ENCODE results near the gene CETP. TPM values are rescaled to one million over a fixed set of nuclear protein-coding genes. Genes with fewer than 3 reads are reported as not detected.
A peak's percentile ranks its signal among the peaks of the same experiment; 100 is the strongest.

Gene CETP
- total RNA-seq, 4 donors from 2014 or later: 0.58 to 2.8 TPM; not detected in 2

GRCh38 chr16:56923481-56924091 lies 38.2 kb upstream of the CETP start:
- no peak overlapping the region for H3K4me3 ChIP-seq
- no peak overlapping the region for H3K27ac ChIP-seq
- H3K9me3 ChIP-seq: no peaks in the 10 kb centered on the region
- intact Hi-C loops (cut with DNase I; ENCODE audit: low total_unique reads): no loop called here
- DNase-seq: no peak
- H3K36me3 ChIP-seq: no peaks in the 10 kb centered on the region
- H3K27me3 ChIP-seq: no peaks in the 10 kb centered on the region
- H3K4me1 ChIP-seq: no peaks in the 10 kb centered on the region
- TF ChIP-seq CTCF (IDR thresholded peaks at IDR 0.05) (no peak), POLR2A (IDR thresholded peaks at IDR 0.05) (no peak)

- DNase-seq: no peak
- TF ChIP-seq POLR2A (IDR thresholded peaks at IDR 0.05): no peak
- TF ChIP-seq CTCF (IDR thresholded peaks at IDR 0.05): no peak
- intact Hi-C loops (cut with DNase I; ENCODE audit: low total_unique reads): no loop called here
Measured at GRCh38 chr16:56927471-56927870, 34.3 kb upstream of the CETP start.

GRCh38 chr16:56929639-56930038 lies 32.1 kb upstream of the CETP start:
- no peaks in the 10 kb centered on the region for H3K36me3 ChIP-seq
- H3K4me1 ChIP-seq: no peaks in the 10 kb centered on the region
- no peak overlapping the region for H3K27ac ChIP-seq
- H3K9me3 ChIP-seq: no peaks in the 10 kb centered on the region
- no peak for DNase-seq
- intact Hi-C loops (cut with DNase I; ENCODE audit: low total_unique reads): no loop called here
- TF ChIP-seq POLR2A (IDR thresholded peaks at IDR 0.05) (no peak), CTCF (IDR thresholded peaks at IDR 0.05) (no peak)
- no peak overlapping the region for H3K4me3 ChIP-seq
- H3K27me3 ChIP-seq: no peaks in the 10 kb centered on the region

More at GRCh38 chr16:56927471-56927870, 34.3 kb upstream of the CETP start:
- Histone ChIP-seq H3K27ac (no peak overlapping the region), H3K4me3 (no peak overlapping the region), H3K36me3 (no peaks in the 10 kb centered on the region), H3K9me3 (no peaks in the 10 kb centered on the region), H3K27me3 (no peaks in the 10 kb centered on the region), H3K4me1 (no peaks in the 10 kb centered on the region)

GRCh38 chr16:56930486-56931270 lies 31.1 kb upstream of the CETP start:
- Histone ChIP-seq H3K27ac (peak overlapping the region; percentile 17 to 98), H3K4me1 (no peaks in the 10 kb centered on the region), H3K4me3 (no peak overlapping the region), H3K9me3 (no peaks in the 10 kb centered on the region), H3K36me3 (no peaks in the 10 kb centered on the region), H3K27me3 (no peaks in the 10 kb centered on the region)
- DNase-seq: no peak
- intact Hi-C loops (cut with DNase I; ENCODE audit: low total_unique reads): no loop called here
- TF ChIP-seq POLR2A (IDR thresholded peaks at IDR 0.05) (no peak), CTCF (IDR thresholded peaks at IDR 0.05) (no peak)

GRCh38 chr16:56931271-56931891 lies 30.4 kb upstream of the CETP start:
- Histone ChIP-seq H3K4me3 (peak overlapping the region; percentile 95 to 97), H3K27ac (peak overlapping the region; percentile 97 to 98), H3K9me3 (no peaks in the 10 kb centered on the region), H3K36me3 (no peaks in the 10 kb centered on the region), H3K4me1 (no peaks in the 10 kb centered on the region), H3K27me3 (no peaks in the 10 kb centered on the region)
- no peak for TF ChIP-seq POLR2A (IDR thresholded peaks at IDR 0.05)
- no peak for TF ChIP-seq CTCF (IDR thresholded peaks at IDR 0.05)
- no peak for DNase-seq
- intact Hi-C loops (cut with DNase I; ENCODE audit: low total_unique reads): no loop called here

Measured in uterus (tissue), 4 donors.